SU-DHL-6 (cell line): ENCODE results near the gene CNGA3.

Source experiments
- CTCF ChIP-seq: fragments of 200-600 bp; sonication (generic); IDR thresholded peaks from one replicate; pipeline ENCODE4 v1.5.1; 2017; ENCODE audit warnings: antibody characterized with exemption, mild to moderate bottlenecking, low read length, moderate library complexity; ENCODE audit not compliant: insufficient read depth, poor library complexity, severe bottlenecking
- EZH2phosphoT487 ChIP-seq: fragments of 200-600 bp; sonication (generic), shearing (Covaris generic); conservative IDR thresholded peaks from 2 replicates; pipeline ENCODE4 v1.6.1; 2018; ENCODE audit warnings: mild to moderate bottlenecking, antibody characterized with exemption, low read length, moderate library complexity, mixed read lengths

GRCh38 chr2:98445683-98446581 is 99.7 kb downstream of the CNGA3 start:
- TF ChIP-seq CTCF (no peak), EZH2phosphoT487 (no peak)
